Embryonic facial prominence (tissue), 1 donor: Measurements from ENCODE around the gene ODAD2.
"Not testable (repeated sequence)": the region's sequence is repeated elsewhere in the genome, so short reads cannot be mapped to it uniquely, and the experiment has no call there.

Experiments used
- DNase-seq: peaks from one replicate; pipeline ENCODE4 v3.0.0-alpha.2; 2016; ENCODE audit errors: extremely low spot score

Gene ODAD2, protein sequence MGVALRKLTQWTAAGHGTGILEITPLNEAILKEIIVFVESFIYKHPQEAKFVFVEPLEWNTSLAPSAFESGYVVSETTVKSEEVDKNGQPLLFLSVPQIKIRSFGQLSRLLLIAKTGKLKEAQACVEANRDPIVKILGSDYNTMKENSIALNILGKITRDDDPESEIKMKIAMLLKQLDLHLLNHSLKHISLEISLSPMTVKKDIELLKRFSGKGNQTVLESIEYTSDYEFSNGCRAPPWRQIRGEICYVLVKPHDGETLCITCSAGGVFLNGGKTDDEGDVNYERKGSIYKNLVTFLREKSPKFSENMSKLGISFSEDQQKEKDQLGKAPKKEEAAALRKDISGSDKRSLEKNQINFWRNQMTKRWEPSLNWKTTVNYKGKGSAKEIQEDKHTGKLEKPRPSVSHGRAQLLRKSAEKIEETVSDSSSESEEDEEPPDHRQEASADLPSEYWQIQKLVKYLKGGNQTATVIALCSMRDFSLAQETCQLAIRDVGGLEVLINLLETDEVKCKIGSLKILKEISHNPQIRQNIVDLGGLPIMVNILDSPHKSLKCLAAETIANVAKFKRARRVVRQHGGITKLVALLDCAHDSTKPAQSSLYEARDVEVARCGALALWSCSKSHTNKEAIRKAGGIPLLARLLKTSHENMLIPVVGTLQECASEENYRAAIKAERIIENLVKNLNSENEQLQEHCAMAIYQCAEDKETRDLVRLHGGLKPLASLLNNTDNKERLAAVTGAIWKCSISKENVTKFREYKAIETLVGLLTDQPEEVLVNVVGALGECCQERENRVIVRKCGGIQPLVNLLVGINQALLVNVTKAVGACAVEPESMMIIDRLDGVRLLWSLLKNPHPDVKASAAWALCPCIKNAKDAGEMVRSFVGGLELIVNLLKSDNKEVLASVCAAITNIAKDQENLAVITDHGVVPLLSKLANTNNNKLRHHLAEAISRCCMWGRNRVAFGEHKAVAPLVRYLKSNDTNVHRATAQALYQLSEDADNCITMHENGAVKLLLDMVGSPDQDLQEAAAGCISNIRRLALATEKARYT

GRCh38 chr10:27998954-27999275 is at the start of gene ODAD2:
Gene ODAD2 (minus strand): TSS chr10:27999079. CDS start chr10:27995142, 3,937 bp downstream.
- DNase-seq, result no peak

GRCh38 chr10:28047061-28047460 is 48.2 kb upstream of the ODAD2 start:
- DNase-seq, result no peak

DNA sequence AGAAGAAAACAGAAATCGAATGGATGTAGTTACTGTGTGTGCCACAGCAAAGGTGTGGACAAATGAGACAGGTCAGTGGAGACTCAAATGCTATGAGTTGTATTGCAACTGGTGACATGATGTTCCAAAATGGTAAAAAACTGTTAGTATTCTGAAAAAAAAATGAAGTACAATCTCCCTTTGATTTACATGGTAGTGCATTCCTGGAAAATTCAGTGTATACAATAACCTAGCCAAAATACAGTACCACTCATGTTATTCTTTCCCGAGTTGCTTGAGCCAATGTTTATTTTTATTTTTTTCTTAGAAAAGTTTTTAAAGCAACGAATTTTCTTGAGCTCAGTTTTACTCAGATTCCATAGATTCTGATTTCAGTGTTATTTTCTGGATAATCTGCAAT is 47.7 kb upstream of the ODAD2 start:
- no peak for DNase-seq

- DNase-seq, result no peak
These were observed 45.1 kb upstream of the ODAD2 start for GRCh38 chr10:28043941-28044340.

DNA sequence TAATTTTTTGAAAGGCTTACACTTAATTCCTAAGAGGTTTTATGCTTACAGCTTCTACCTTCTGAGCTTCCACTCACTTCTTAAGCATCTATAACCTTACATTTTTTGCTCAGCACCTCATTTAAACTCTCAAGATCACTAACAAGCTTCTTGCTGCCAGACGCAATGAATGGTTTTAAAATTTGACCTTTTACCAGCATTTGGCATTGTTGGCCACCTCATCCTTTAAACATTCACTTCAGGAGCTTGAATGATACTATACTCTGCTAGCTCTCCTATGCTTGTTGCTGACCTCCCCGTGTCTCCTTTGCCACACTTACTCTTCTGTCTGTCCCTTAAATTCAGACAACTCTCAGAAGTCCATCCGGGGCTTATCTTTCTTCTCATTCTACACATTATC is 37.7 kb upstream of the ODAD2 start:
- DNase-seq, result no peak

DNA sequence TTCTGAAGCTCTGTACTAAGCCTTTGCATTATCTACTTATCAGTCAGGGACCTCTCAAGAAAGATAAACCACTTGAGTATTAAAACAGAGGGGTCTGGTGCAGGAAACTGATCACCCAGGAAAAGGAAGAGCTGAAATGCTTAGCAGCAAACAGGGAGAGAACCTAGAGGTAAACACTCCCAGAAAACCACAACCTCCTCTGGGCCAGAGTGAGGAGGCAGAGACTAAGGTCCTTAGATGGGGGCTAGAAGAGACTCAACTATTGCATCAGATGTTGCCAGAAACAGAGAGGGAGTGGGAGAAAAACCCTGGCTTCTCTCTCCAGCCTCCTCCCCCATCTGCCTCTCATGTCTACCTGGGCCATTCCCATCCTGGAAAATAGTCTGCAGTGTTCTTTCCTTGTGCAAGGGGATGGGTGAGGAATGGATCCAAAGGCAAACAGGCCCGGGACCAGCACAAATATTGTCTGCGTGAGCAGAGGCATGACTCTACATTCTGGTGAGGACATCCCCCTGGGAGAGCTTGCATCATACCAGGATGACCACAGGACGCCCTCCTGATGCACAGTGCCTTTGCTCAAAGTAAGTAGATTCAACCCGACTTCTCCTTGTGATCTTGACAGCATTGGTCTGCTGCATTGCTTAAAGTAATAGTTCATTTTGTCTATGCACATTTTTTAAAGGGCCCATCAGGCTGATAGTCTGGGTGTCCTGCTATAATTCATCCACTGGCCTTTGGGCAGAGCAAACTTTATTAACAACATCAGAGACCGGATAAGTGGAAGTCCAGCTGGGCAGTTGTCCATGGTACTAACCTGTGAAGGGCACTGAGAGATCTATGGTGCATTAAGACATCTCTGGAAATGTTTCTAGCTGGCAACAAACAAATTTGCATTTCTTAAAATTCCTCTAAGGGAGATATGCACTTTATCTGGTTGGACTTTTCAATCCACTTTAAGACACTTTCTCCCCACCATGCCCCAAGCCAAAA is 22.4 kb upstream of the ODAD2 start:
- no peak for DNase-seq

DNA sequence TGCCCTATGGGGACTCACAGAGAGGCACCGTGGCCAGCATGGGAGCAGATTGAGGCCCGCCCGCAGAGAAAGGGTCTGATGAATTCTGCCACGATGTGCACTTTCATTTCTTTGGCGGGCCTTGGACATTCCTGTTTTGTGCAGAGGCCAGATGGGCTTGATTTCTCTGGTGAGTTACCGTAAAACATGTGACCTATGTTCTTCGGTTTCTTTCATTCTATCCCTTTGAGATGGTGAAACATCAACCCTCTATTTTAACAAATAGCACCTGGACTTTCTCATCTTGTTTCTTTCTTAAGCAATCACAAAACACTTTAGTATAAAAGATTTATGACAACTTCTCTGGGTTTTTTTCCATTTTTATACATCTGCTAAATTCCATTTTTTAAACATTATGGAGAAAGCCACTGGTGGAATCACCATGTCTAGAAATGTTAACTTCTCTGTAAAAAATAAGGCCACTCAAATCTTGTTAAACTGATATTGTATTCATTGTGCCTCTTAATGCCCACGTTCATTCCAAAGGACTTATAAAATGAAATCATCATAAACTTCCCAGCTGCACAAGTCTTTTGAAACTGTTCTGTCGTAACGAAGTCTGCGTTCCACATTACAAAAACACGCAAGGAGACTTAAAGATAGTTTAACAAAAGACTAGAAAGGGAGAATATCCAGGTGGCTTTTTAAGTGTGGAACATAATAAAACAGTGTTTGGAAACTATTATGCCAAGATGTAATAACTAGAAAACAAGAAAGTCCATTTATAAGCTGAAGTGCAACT is 21.4 kb upstream of the ODAD2 start:
- no peak for DNase-seq

DNA sequence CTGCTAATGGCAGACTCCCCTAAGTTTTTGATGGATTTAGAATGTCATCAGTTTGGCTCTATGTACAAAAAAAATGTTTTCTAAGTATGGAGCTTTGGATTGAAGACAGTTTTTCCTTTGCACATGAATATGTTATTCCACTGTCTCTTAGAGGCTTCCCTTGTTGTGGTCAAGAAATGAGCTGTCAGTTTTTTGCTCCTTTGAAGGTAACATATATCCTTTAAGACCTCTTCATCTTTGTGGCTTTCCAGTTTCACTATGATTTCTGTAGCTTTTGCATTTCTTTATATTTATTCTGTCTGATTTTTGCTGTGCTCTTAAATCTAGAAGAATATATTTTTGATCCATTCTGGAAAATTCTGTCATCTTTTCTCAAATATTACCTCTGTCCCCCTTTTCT is 15.8 kb upstream of the ODAD2 start:
- DNase-seq, result no peak

- DNase-seq, result no peak
These were observed 14.2 kb upstream of the ODAD2 start for GRCh38 chr10:28012990-28013515.

- DNase-seq, result no peak
These were observed 11.9 kb upstream of the ODAD2 start for GRCh38 chr10:28010821-28011220.

DNA sequence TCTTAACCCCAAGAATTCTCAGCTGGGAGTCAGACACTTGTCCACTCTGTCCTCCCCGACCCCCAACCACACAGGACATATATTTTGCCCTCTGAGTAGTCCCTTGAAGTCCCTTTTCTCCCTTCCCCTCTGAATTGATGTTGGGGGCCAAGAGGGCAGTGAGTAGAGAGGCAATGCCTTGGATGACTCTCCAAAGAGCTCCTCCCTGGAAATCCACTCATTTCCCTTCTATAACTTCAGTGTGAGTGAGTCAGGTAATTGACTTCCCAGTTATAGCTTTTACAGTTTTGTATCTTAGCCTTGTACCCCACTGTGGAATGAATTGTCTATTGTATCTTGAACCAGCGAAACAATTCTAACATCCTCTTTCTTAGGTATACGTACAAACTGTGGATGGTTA is 9.2 kb upstream of the ODAD2 start:
- DNase-seq, result no peak

- DNase-seq, result no peak
These were observed 2.5 kb upstream of the ODAD2 start for GRCh38 chr10:28001353-28001752.

DNA sequence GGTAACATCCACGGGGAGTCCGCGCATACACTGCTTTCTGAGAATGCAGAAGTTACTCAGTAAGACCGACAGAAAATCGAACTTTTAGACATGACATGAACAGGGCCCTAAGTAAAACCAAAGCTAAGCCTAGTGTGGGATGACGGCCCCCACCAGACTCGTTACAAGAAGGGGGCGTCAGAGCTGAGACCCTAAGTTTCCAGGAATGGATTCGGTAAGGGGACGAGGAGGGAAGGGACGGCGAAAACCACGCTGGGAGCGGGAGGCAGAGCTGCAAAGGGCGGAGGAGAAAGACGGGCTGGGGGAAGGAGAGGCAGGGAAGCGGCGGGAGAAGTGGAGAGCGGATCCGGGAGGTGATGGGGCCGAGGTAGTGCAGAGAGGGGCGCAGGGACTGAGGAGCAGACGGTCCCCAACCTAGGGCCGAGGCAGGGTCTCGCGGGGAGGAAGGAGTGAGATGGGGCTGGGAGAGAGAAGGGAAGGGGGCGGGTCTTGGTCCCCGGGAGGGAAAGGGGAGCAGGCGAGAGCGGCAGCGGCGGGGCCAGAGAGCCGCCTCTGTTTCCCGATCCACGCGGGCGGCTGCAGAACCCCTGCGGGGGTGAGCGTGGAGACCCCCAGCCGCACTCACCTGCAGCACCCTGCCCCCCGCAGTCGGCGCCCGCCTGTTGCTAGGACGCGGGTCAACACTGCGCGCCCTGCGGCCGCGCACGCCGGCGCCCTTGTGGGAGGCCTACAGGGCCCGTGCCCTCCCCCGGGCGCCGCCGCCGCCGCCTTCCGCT is 513 bp downstream of the ODAD2 start:
- DNase-seq, result peak; percentile 14

GRCh38 chr10:27997865-27998177 is 1.1 kb downstream of the ODAD2 start:
- DNase-seq, result no peak

GRCh38 chr10:27995311-27995710 is 3.6 kb downstream of the ODAD2 start:
- DNase-seq, result no peak

DNA sequence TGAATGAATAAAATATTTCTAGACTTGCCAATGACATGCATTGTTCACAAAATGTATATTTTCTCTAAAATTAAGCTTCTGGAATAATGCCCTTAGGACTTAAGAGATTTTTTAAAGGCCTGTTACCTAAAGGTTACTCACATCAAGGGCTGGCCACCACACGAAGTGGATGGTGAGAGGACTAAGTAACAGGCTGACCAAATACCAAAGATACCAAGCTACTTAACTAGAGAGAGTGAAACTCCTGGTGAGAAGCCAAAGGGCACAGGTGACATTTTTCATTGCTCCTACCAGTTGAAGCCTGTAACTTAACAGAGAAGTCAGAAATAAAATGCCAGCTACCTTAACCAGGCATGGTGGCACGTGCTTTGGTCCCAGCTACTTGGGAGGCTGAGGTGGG is 9.5 kb downstream of the ODAD2 start:
- not testable (repeated sequence) for DNase-seq

DNA sequence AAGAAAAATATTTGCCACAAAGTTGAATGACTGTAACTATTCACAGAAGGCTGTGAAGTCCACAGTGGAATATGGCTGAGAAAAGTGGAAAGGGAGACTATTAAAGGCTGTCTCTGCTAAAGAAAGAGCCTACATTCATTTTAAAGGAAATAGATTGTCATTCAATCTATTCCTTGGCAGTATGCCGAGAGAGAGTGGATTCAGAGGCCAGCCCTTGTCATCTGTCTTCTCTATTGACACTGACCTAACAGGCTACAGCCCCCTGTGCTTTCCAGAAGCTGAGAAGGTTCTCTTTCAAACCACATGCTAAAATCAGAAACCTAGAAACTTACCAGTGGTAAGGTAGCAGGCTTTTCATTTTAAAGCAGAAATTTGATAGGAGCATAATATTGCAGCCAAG is 12.1 kb downstream of the ODAD2 start:
- no peak for DNase-seq

DNA sequence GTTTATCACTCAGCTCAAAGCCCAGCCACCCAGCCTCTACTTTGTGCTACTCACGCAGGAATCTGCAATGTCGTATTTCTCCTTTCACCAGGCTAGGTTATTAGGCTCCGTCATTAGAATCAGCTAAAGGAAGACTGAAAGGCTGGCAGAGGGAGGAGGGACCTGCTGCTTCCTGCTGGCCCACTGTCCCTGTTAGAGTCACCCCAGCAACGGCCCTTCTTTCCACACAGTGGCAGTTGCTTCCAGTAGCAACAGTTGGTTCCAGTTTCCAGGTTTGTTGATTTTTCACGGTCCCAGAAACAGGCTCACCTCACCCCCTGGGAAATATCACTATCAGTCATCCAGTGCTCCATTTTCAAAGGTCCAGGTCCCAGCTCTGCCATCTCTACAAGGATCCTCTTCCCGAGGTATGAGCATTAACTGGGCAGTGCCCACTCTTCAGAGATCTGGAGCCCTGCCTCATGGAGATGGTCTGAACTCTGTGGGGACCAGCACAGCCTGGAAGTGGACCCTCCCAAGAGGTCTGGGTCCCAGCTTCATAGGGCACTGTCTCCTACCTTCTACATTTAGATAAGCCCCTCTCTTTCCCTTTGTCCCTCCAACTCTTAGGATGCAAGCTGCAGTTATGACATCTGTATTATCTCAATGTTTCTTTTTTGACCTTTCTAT is 15.9 kb downstream of the ODAD2 start:
- no peak for DNase-seq

- no peak for DNase-seq
These were observed 17.1 kb downstream of the ODAD2 start for GRCh38 chr10:27981744-27982143.
